Cerebellar cortex (tissue), 1 donor: Measurements from ENCODE around the gene RBFOX1.

Experiments
- DNase-seq: peaks from one replicate; pipeline ENCODE4 v3.0.0-alpha.2; 2015; ENCODE audit warnings: low spot score

The RBFOX1 gene

GRCh38 chr16:7332611-7333010 lies at the start of gene RBFOX1:
Gene RBFOX1 (plus strand): TSS chr16:7332845.
- no peak for DNase-seq

DNA sequence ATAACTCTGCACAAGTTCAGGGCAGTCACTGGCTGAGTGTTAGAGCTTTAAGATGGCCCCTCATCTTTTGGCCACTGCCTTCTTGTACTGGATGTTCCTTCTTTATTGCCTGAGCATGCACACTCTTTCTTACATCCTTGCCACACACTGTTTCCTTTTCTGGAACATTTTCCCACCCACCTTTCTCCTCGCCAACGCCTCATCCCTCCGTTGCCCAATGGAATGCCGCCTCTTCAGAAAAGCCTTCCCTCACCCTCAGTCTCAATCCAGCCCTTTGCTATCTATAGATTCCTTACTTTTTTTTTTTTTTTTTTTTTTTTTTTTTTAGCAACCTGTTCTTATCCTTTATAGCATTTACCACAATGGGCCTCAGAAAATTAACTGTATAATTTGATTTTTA lies 47.9 kb upstream of the RBFOX1 start:
- no peak for DNase-seq

- DNase-seq: no peak
Measured at GRCh38 chr16:7285520-7285919, 47.1 kb upstream of the RBFOX1 start.

- DNase-seq: no peak
Measured at GRCh38 chr16:7289299-7289698, 43.3 kb upstream of the RBFOX1 start.

GRCh38 chr16:7290682-7291081 lies 42.0 kb upstream of the RBFOX1 start:
- no peak for DNase-seq

GRCh38 chr16:7294020-7294419 lies 38.6 kb upstream of the RBFOX1 start:
- no peak for DNase-seq

DNA sequence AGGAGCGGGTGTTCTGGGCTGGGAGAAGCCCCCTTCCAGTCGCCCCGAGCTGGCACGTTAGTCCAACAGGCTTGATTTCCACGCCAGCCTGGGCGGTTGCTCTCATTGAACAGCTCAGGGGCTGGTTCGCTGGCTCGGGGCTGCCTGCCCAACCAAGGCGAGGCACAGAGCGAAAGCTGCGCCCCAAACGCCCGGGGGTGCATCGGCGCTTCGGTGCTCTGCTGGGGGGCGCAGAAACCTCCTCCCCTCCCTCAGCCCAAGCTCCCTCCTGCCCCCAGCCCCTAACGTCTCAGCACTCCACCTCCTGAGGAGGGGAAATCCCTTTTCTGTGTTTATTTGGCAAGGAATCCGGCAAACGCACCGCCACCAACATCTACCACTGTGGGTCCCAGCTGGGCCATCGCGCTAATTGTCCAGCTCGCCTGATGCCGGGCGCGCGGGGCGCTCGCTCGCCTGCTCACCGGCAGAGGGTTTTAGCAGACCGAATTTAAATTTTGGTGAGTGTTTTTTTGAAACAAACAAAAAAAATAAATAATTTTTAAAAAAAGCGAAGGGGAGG lies 29.5 kb upstream of the RBFOX1 start:
- DNase-seq: peak; percentile 48

- no peak for DNase-seq
Measured at GRCh38 chr16:7303660-7304200, 28.9 kb upstream of the RBFOX1 start.

DNA sequence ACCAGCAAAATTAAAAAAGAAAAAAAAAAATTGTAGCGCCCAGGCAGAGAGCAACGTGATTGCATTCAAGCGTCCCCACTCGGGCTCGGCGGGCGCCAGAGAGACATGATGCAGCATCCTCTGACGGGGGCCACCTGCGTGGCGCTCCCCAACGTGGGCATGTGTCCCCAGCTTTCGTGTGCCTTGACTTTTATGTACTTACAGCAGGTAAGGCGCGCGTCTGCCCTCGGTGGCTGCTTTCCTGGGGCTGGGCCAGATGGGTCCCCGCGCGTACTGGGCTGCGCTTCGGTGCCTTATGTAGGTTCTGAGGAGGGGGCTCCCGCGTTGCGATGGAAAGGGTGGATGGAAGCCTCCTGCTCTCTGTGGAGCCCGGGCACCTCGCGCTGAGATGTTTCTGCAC lies 28.4 kb upstream of the RBFOX1 start:
- DNase-seq: no peak

GRCh38 chr16:7304958-7305357 lies 27.7 kb upstream of the RBFOX1 start:
- no peak for DNase-seq

DNA sequence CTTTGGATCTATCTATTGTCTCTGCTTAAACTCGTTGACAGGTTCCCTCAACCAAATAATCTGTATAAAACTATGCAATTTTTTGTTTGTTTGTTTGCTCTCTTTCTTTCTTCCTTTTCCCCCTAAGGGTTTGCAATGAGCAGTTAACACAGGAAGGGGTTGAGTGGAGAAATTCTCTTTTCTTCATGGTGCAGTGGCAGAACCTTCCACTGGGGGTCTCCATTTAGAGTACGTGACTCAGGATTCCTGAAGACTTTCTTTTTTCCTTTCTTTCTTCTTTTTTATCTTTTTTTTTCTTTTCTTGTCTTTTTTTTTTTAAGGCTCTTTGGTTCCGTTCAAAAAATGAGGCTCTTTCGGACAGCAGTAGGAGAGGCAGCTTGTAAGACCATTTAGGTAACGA lies 19.5 kb upstream of the RBFOX1 start:
- DNase-seq: no peak

- no peak for DNase-seq
Measured at GRCh38 chr16:7314163-7314562, 18.5 kb upstream of the RBFOX1 start.

- DNase-seq: no peak
Measured at GRCh38 chr16:7315813-7316212, 16.8 kb upstream of the RBFOX1 start.

DNA sequence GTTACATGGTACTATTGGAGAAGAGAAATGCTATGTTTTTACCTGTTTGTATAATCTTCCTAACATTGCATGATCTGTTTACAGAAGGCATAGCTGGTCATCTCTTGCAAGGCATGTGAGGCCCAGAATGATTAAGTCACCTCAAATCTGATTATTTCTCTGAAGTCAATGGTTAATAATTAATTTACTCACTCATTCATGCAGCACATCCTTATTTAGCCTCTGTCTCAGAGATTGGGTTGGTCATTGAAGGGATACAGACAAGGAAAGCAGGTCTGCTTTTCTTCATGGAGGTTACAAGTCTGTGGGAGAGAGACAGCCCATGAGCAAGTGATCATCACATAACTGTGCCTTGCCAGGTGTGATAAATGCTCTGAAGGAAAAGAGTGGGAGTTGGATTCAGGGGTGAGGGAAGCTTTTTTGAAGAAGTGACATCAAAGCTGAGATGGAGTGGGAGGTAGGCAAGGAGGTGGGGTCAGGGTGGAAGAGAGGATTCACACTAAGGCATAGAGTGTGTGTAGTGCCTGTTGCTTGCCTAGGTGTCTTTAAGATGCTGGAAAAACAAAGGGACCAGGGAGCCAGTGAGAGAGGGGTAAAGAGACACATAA lies 16.3 kb upstream of the RBFOX1 start:
- no peak for DNase-seq

DNA sequence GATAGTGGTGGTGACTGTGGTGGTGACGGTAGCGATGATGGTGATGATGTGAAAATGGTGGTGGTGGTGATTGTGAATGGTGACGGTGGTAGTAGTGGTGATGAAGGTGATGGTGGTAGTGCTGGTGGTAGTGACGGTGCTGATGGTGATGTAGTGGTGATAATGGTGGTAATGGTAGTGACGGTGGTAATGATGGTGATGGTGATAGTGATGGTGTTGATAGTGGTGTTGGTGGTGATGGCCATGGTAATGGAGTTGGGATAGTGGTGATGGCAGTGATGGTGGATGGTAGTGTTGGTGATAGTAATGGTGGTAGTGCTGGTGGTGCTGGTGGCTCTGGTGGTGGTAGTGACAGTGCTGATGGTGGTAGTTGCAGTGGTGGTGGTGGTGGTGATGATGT lies 14.7 kb upstream of the RBFOX1 start:
- no peak for DNase-seq

- DNase-seq: peak; percentile 47
Measured at GRCh38 chr16:7318686-7319085, 14.0 kb upstream of the RBFOX1 start.

GRCh38 chr16:7319514-7319913 lies 13.1 kb upstream of the RBFOX1 start:
- DNase-seq: no peak

- DNase-seq: no peak
Measured at GRCh38 chr16:7321661-7322060, 11.0 kb upstream of the RBFOX1 start.

- no peak for DNase-seq
Measured at GRCh38 chr16:7324321-7324720, 8.3 kb upstream of the RBFOX1 start.

DNA sequence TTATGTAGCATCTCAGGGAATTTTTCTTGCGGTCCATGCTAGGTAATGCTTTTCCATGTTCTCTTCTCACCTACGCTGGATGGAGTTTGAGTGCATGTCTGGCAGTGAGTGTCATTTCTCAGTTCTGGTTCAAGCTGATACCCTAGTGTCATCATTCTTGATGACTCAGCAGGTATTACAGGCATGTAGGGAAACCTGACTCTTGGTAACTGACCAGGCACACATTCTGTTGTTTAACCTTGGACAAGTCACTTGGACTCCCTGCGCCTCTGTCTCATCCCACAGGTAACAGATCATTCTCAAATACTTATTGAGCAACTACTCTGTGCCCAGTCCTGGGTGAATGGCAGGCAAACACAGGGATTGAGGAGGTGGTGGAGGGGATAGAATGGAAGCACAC lies 6.8 kb upstream of the RBFOX1 start:
- DNase-seq: no peak

DNA sequence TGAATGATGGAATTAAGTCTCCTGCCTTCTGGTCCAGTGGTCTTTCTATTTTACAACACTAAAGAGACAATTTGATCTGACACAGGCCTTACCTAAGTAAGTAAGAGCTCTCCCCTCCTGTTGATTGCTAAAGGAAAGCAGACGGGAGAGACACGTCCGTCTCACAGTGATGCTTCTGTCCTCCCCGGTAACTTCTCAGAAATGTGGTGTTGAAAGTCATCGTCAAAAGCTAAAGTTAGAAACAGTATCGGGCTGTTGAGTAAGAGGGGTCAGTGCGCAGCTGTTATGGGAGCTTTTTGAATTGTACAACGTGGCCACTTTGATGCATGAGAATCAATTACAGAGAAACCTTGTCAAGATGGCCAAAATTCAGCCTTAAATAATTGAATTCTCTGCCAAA lies 1.9 kb upstream of the RBFOX1 start:
- no peak for DNase-seq

GRCh38 chr16:7331997-7332396 lies 648 bp upstream of the RBFOX1 start:
- no peak for DNase-seq

- DNase-seq: no peak
Measured at GRCh38 chr16:7333180-7333725, 608 bp downstream of the RBFOX1 start.
